Small intestine (tissue), 7 donors: ENCODE measurements around the gene MRPL9. TPM values are rescaled to one million over a fixed set of nuclear protein-coding genes. Genes with fewer than 3 reads are reported as not detected.

Experiments used
- DNase-seq, 2 donors: peaks; one replicate each; pipeline versions ENCODE4 v3.0.0 to v3.0.0-alpha.2; 2013
- FAIRE-seq: peaks from 2 replicates; lab custom pipeline; 2012; peaks lifted over from hg19 to GRCh38; lab: Jason Lieb, UNC
- H3K27ac ChIP-seq, 3 donors: one replicate each; pipeline ENCODE4 v1.5.1; 2013; ENCODE audit warnings: low read length in 2 of 3, mild to moderate bottlenecking in 2 of 3, control low read depth in 1 of 3, inconsistent platforms in 1 of 3, low read depth in 1 of 3, moderate library complexity in 1 of 3
- H3K27me3 ChIP-seq, 3 donors: one replicate each; pipeline ENCODE4 v1.6.1; 2013; ENCODE audit warnings: low read length in 3 of 3, inconsistent platforms in 1 of 3; ENCODE audit not compliant: control insufficient read depth in 3 of 3, insufficient read depth in 3 of 3
- H3K36me3 ChIP-seq, 3 donors: one replicate each; pipeline ENCODE4 v1.6.1; 2013; ENCODE audit warnings: low read length in 3 of 3, inconsistent platforms in 1 of 3, low read depth in 1 of 3, mild to moderate bottlenecking in 1 of 3, moderate library complexity in 1 of 3; ENCODE audit not compliant: control insufficient read depth in 3 of 3, insufficient read depth in 2 of 3
- H3K4me1 ChIP-seq, 3 donors: one replicate each; pipeline ENCODE4 v1.6.1; 2013; ENCODE audit warnings: low read length in 2 of 3, inconsistent platforms in 1 of 3, low read depth in 1 of 3, mild to moderate bottlenecking in 1 of 3, moderate library complexity in 1 of 3; ENCODE audit not compliant: control insufficient read depth in 3 of 3, insufficient read depth in 2 of 3
- H3K4me3 ChIP-seq, 3 donors: one replicate each; pipeline ENCODE4 v1.5.1; 2013; ENCODE audit warnings: low read length in 3 of 3, control low read depth in 1 of 3, inconsistent platforms in 1 of 3, low read depth in 1 of 3, mild to moderate bottlenecking in 1 of 3, moderate library complexity in 1 of 3
- H3K9me3 ChIP-seq, 2 donors: one replicate each; pipeline ENCODE4 v1.6.1; 2013; ENCODE audit warnings: low read depth in 1 of 2, low read length in 1 of 2; ENCODE audit not compliant: control insufficient read depth in 2 of 2, insufficient read depth in 1 of 2
- WGBS, 3 donors: extraction: QIAGEN DNeasy Blood & Tissue Kit; methylation state at CpG; one replicate each; pipeline ENCODE4 v1.1.7; 2013; 5-methylcytosine and 5-hydroxymethylcytosine counted together
- polyA plus RNA-seq, 4 donors: library from polyadenylated mRNA; stranded (reverse) in 3 of 4; unstranded in 1 of 4; fragments of 200-250 nt in 3 of 4; fragments of 120-200 nt in 1 of 4; gene quantifications; one replicate each; pipeline versions ENCODE4 v1.2.1 to v1.2.3, GENCODE V29; 2013
- donor health status: healthy with polysubstance abuse.
- donor health status: control.
- donor health status: control.
- donor health status: Bipolar disorder and iron deficiency.
- donor health status: healthy.

Gene MRPL9
- polyA plus RNA-seq, 4 donors: 49.0 to 62.1 (median 51.7) TPM

- no peak for DNase-seq
- WGBS, 3 donors: 41 to 48% (median 41%) methylated on average over 10 of the region's 10 CpGs
- Histone ChIP-seq H3K4me1 (peaks cover 3 to 10% (median 3%) of the 10 kb centered on the region in 3 donors), H3K27me3 (no peaks in the 10 kb centered on the region), H3K36me3 (peaks cover 0 to 17% (median 8%) of the 10 kb centered on the region in 3 donors), H3K27ac (peak overlapping the region; percentile 83 to 96 (median 83)), H3K4me3 (peak overlapping the region in 2 of 3 donors; percentile 82 to 83), H3K9me3 (no peaks in the 10 kb centered on the region)
- FAIRE-seq: no peak
Measured at GRCh38 chr1:151763990-151764389, 694 bp upstream of the MRPL9 start.

- H3K9me3 ChIP-seq: no peaks in the 10 kb centered on the region
- H3K27ac ChIP-seq: no peak overlapping the region
- WGBS, 3 donors: 68 to 96% (median 93%) methylated on average over 7 of the region's 7 CpGs
- FAIRE-seq: no peak
- H3K4me1 ChIP-seq: peaks cover 3 to 10% (median 3%) of the 10 kb centered on the region in 3 donors
- no peak for DNase-seq
- no peak overlapping the region for H3K4me3 ChIP-seq
- peaks cover 0 to 21% (median 8%) of the 10 kb centered on the region in 3 donors for H3K36me3 ChIP-seq
- no peaks in the 10 kb centered on the region for H3K27me3 ChIP-seq
Measured at GRCh38 chr1:151760597-151761385, 2.5 kb downstream of the MRPL9 start.

GRCh38 chr1:151759241-151759640, 4.1 kb downstream of the MRPL9 start:
- Histone ChIP-seq H3K36me3 (peaks cover 0 to 21% (median 8%) of the 10 kb centered on the region in 3 donors), H3K27ac (no peak overlapping the region), H3K9me3 (no peaks in the 10 kb centered on the region), H3K27me3 (no peaks in the 10 kb centered on the region), H3K4me1 (peaks cover 2 to 8% (median 3%) of the 10 kb centered on the region in 3 donors), H3K4me3 (no peak overlapping the region)
- FAIRE-seq: no peak
- no peak for DNase-seq

GRCh38 chr1:151756291-151756690, 7.0 kb downstream of the MRPL9 start:
- Histone ChIP-seq H3K27me3 (no peaks in the 10 kb centered on the region), H3K9me3 (no peaks in the 10 kb centered on the region), H3K27ac (no peak overlapping the region), H3K4me1 (no peaks in the 10 kb centered on the region), H3K36me3 (peaks cover 0 to 15% (median 8%) of the 10 kb centered on the region in 3 donors), H3K4me3 (no peak overlapping the region)
- whole genome bisulfite sequencing, 3 donors: 55 to 75% (median 73%) methylated on average over 1 of the region's 1 CpG
- no peak for FAIRE-seq
- DNase-seq: no peak

GRCh38 chr1:151741516-151741915, 21.8 kb downstream of the MRPL9 start:
- Histone ChIP-seq H3K27me3 (peaks cover 0 to 6% (median 0%) of the 10 kb centered on the region in 3 donors), H3K9me3 (peaks cover 0 to 17% of the 10 kb centered on the region in 2 donors), H3K36me3 (peaks cover 0 to 2% (median 0%) of the 10 kb centered on the region in 3 donors), H3K4me1 (peaks cover 0 to 2% (median 0%) of the 10 kb centered on the region in 3 donors), H3K27ac (no peak overlapping the region), H3K4me3 (no peak overlapping the region)
- FAIRE-seq (no peak), DNase-seq (no peak)
- WGBS, 3 donors: 83 to 93% (median 89%) methylated on average over 4 of the region's 4 CpGs

GRCh38 chr1:151739590-151740355, 23.5 kb downstream of the MRPL9 start:
- 13 to 49% (median 23%) methylated on average over 3 of the region's 3 CpGs for WGBS, 3 donors
- H3K4me3 ChIP-seq: no peak overlapping the region
- DNase-seq: peak; percentile 37 to 51
- H3K4me1 ChIP-seq: peaks cover 0 to 2% (median 2%) of the 10 kb centered on the region in 3 donors
- FAIRE-seq: no peak
- peaks cover 0 to 2% (median 0%) of the 10 kb centered on the region in 3 donors for H3K36me3 ChIP-seq
- peaks cover 0 to 17% of the 10 kb centered on the region in 2 donors for H3K9me3 ChIP-seq
- no peak overlapping the region for H3K27ac ChIP-seq
- peaks cover 0 to 6% (median 0%) of the 10 kb centered on the region in 3 donors for H3K27me3 ChIP-seq

- Histone ChIP-seq H3K9me3 (peaks cover 0 to 17% of the 10 kb centered on the region in 2 donors), H3K4me3 (no peak overlapping the region), H3K27me3 (no peaks in the 10 kb centered on the region), H3K27ac (no peak overlapping the region), H3K36me3 (peaks cover 0 to 4% (median 0%) of the 10 kb centered on the region in 3 donors), H3K4me1 (peaks cover 0 to 4% (median 2%) of the 10 kb centered on the region in 3 donors)
- DNase-seq: no peak
- FAIRE-seq: no peak
Measured at GRCh38 chr1:151737479-151737878, 25.8 kb downstream of the MRPL9 start.

- Histone ChIP-seq H3K36me3 (peaks cover 0 to 4% (median 0%) of the 10 kb centered on the region in 3 donors), H3K9me3 (peaks cover 0 to 17% of the 10 kb centered on the region in 2 donors), H3K27me3 (no peaks in the 10 kb centered on the region), H3K4me1 (peaks cover 0 to 4% (median 2%) of the 10 kb centered on the region in 3 donors), H3K4me3 (no peak overlapping the region), H3K27ac (no peak overlapping the region)
- no peak for DNase-seq
- FAIRE-seq: no peak
- 69 to 85% (median 79%) methylated on average over 2 of the region's 2 CpGs for WGBS, 3 donors
Measured at GRCh38 chr1:151737026-151737425, 26.3 kb downstream of the MRPL9 start.
